ENCODE data around the gene SNX10.
A peak's percentile ranks its signal among the peaks of the same experiment; 100 is the strongest.

Gene SNX10

GRCh38 chr7:26363465-26363864 is 71.8 kb downstream of the SNX10 start:
- Mint-ChIP-seq H3K9me3 (no peaks in the 10 kb centered on the region), H3K36me3 (peaks cover 10% of the 10 kb centered on the region), H3K4me3 (no peak overlapping the region), H3K27me3 (no peaks in the 10 kb centered on the region), H3K4me1 (peaks cover 43% of the 10 kb centered on the region), H3K27ac (peak overlapping the region; percentile 32)
- no peak for ATAC-seq

DNA sequence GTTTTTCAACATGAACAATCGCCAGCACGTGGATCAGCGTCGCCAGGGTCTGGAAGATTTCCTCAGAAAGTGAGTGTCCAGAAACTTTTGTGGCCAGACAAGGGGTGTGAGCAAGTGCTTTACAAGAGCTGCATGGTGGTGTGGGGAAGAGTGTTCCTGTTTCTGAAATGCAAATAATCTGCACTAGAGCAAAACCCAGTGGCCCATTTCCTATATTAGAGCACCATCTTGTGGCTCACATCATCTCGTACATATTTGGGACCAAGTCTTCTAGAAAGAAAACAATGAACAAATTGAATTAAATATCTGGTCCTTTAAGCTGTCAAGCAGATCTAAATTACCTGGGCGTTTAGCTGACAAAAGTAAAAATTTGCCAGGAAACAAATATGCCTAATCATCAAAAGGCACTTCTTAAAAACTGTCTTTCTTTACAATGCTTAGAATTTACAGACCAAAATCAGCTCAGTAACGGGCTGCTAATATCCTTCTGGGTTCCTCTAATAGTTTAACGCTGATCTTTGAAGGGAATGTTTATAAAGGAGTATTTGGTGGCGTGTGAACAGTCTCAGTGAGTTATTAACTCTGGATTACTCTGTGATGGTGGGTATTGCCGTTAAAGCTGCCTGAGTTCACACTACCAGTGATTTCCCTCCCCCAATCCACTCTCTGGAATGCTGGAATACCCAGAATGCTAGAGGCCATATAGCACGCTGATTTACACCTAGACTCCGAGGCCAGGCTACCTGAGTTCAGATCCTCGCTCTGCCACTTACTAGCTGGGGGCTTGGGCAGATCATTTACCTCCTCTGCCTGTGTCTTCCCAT is 73.6 kb downstream of the SNX10 start:
- Mint-ChIP-seq H3K36me3 (peaks cover 14% of the 10 kb centered on the region), H3K4me3 (no peak overlapping the region), H3K9me3 (no peaks in the 10 kb centered on the region), H3K4me1 (peaks cover 29% of the 10 kb centered on the region), H3K27ac (peak overlapping the region; percentile 66), H3K27me3 (no peaks in the 10 kb centered on the region)
- ATAC-seq = peak; percentile 90

DNA sequence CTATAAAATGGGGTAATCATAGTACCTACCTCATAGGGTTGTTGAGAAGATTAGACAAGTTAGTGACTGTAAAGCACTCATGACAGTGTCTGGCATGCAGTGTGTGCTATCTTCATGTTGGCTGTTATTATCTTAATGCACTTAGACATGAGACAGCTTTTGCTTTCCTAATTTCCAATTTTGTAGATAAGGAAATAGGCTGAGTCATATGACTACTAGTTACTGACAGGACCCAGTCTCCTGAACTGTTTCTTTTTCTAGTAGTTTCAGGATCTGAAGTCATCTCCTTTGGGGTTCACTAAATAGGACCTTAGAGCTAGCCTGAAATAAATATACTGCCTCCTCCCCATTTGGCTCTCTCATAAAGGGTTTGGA is 74.2 kb downstream of the SNX10 start:
- no peaks in the 10 kb centered on the region for H3K9me3 Mint-ChIP-seq
- peaks cover 15% of the 10 kb centered on the region for H3K36me3 Mint-ChIP-seq
- no peak overlapping the region for H3K4me3 Mint-ChIP-seq
- H3K27ac Mint-ChIP-seq = no peak overlapping the region
- no peak for ATAC-seq
- H3K27me3 Mint-ChIP-seq = no peaks in the 10 kb centered on the region
- H3K4me1 Mint-ChIP-seq = peaks cover 23% of the 10 kb centered on the region

DNA sequence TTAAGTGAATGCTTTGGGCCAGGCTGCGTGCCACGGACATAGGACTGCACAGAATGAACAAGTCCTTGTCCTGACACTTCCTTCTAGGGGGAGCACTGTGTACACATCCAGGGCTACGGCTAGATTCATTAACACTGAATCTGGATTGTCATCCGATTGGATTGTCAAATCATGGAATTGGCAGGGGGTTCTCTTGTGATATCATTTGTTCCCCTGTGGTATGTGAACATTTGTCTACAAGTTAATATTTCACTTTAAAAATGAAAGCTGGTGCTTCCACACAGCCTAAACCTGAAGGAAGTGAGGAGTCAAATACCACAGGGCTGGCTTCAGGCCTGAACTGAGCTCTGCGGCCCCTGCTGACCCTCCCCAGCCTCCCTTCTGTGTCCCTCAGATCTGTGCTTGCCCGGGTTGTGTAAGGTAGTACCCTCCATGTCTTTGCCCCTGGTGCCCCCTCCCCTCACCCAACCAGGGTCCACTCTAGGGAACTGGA is 75.6 kb downstream of the SNX10 start:
- peaks cover 21% of the 10 kb centered on the region for H3K4me1 Mint-ChIP-seq
- no peak overlapping the region for H3K27ac Mint-ChIP-seq
- no peak for ATAC-seq
- H3K9me3 Mint-ChIP-seq = no peaks in the 10 kb centered on the region
- H3K4me3 Mint-ChIP-seq = no peak overlapping the region
- peaks cover 24% of the 10 kb centered on the region for H3K36me3 Mint-ChIP-seq
- no peaks in the 10 kb centered on the region for H3K27me3 Mint-ChIP-seq

DNA sequence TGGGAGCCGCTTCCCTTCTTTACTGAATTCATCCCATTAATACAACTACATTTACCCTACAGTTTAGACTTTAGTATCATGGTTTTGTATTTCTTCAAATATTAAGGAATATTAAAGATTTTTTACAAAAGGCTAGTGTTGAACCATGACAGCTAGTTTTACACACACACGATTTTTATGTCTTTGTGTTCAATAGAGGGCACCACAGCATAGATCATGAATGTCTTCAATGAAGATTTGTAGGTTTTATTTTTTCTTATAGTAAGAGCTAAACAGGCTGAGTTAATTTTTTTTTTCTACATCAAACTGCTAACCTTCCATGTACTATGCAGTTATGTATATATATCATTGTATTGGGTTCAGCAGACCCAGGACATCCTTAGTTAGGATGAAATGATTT is 76.9 kb downstream of the SNX10 start:
- no peak for ATAC-seq
- Mint-ChIP-seq H3K27me3 (no peaks in the 10 kb centered on the region), H3K36me3 (peaks cover 31% of the 10 kb centered on the region), H3K4me1 (peaks cover 14% of the 10 kb centered on the region), H3K9me3 (no peaks in the 10 kb centered on the region), H3K4me3 (no peak overlapping the region), H3K27ac (no peak overlapping the region)

DNA sequence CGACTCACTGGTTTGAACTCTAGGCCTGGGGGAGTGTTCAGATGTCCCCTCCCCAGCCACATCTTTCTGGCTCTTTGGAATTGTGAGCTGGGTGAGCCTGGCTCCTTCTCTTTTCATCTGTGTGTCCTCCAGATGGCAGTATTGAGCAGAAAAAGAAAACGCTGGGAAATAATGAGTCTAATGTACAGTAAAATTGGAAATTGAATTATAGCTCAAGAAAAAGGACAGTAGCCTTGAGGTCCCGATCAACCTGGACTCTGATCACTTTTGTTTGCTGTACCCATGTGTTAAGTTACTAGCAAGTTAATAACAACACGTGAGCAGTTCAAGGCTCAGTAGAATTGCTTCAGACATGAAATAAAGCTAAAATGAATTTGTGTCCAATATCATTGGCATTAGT is 77.9 kb downstream of the SNX10 start:
- Mint-ChIP-seq H3K36me3 (peaks cover 31% of the 10 kb centered on the region), H3K27ac (no peak overlapping the region), H3K4me1 (peaks cover 9% of the 10 kb centered on the region), H3K27me3 (no peaks in the 10 kb centered on the region), H3K4me3 (no peak overlapping the region), H3K9me3 (no peaks in the 10 kb centered on the region)
- ATAC-seq = no peak

DNA sequence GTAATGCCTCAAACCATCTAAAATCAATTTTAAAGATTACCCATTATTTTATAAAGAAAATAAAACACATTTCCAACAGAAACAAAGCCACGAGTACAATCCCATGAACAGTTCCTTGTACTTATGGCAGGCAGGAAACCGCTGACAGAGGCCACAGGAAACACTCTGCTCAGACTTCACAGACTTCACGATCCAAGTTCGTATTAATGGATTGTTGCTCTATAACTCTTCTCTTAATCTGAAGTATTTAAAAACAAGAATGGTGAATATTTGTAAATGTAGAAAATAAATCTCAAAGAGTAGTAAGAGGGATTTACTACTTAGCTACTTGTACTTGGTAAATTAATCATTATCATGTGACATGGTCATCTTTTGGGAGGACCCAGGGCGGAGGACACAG is 78.3 kb downstream of the SNX10 start:
- peaks cover 5% of the 10 kb centered on the region for H3K4me1 Mint-ChIP-seq
- no peaks in the 10 kb centered on the region for H3K9me3 Mint-ChIP-seq
- H3K36me3 Mint-ChIP-seq = peaks cover 28% of the 10 kb centered on the region
- ATAC-seq = no peak
- H3K4me3 Mint-ChIP-seq = no peak overlapping the region
- no peak overlapping the region for H3K27ac Mint-ChIP-seq
- no peaks in the 10 kb centered on the region for H3K27me3 Mint-ChIP-seq

DNA sequence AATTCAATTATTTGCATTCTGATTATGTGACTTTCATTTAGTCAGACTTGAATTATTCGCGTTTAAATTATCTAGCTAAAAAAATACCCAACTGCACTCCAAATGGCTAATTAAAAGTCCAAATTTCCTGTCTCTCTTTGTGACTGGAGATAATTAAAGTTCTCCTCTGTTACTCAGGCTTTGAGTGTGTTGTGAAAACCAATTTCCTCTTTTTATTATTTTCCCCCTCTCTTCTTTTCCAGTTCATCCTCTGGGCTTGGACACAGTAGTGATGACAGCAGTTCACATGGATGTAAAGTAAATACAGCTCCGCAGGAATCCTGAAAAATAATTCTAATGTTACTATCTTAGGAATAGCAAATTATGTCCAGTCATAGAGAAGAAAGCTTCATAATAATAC is 80.6 kb downstream of the SNX10 start:
- Mint-ChIP-seq H3K36me3 (peaks cover 25% of the 10 kb centered on the region), H3K27ac (no peak overlapping the region), H3K4me3 (no peak overlapping the region), H3K4me1 (peaks cover 12% of the 10 kb centered on the region), H3K27me3 (no peaks in the 10 kb centered on the region), H3K9me3 (no peaks in the 10 kb centered on the region)
- no peak for ATAC-seq

GRCh38 chr7:26372704-26373103 is 81.0 kb downstream of the SNX10 start:
- Mint-ChIP-seq H3K36me3 (peaks cover 22% of the 10 kb centered on the region), H3K27ac (no peak overlapping the region), H3K4me1 (peaks cover 13% of the 10 kb centered on the region), H3K4me3 (no peak overlapping the region), H3K27me3 (no peaks in the 10 kb centered on the region), H3K9me3 (no peaks in the 10 kb centered on the region)
- no peak for ATAC-seq

DNA sequence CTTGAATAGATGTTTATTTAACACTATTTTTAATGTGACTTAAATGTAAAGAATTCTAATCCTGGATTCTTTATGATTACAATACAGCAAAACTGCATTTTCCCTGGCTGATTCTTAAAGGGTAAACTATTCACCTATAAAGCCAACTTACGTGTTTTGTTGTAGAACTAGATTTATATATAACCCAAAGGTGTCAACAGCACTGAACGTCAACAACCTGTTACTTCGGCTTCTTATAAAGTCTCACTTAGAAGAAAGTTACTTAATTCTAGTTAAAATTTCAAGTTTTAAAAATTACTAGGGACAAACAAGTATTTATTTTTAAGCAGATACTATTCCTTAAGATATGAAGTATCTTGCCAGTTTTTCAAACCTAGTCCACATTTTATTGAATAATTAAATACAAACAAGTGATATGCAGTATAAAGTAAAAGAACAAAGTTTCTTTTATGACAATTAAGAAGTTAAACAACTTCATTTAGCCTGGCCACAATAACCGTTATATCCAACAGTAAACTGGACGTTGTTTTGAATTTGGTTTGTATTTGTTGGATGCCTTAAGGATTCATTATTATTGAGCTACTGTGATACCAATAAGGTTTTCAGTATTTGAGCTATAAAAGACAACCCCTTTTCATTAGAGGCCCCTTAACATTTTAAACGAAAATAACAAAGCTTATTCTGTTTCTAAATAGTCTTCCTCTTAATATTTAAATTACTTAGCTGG is 83.1 kb downstream of the SNX10 start:
- ATAC-seq = no peak
- no peaks in the 10 kb centered on the region for H3K27me3 Mint-ChIP-seq
- no peak overlapping the region for H3K4me3 Mint-ChIP-seq
- peaks cover 20% of the 10 kb centered on the region for H3K36me3 Mint-ChIP-seq
- no peaks in the 10 kb centered on the region for H3K9me3 Mint-ChIP-seq
- H3K4me1 Mint-ChIP-seq = peaks cover 13% of the 10 kb centered on the region
- H3K27ac Mint-ChIP-seq = no peak overlapping the region

GRCh38 chr7:26375726-26376174 is 84.1 kb downstream of the SNX10 start:
- Mint-ChIP-seq H3K36me3 (peaks cover 16% of the 10 kb centered on the region), H3K9me3 (no peaks in the 10 kb centered on the region), H3K27ac (no peak overlapping the region), H3K4me1 (peaks cover 13% of the 10 kb centered on the region), H3K27me3 (no peaks in the 10 kb centered on the region), H3K4me3 (peak overlapping the region; percentile 82)
- peak; percentile 45 for ATAC-seq

DNA sequence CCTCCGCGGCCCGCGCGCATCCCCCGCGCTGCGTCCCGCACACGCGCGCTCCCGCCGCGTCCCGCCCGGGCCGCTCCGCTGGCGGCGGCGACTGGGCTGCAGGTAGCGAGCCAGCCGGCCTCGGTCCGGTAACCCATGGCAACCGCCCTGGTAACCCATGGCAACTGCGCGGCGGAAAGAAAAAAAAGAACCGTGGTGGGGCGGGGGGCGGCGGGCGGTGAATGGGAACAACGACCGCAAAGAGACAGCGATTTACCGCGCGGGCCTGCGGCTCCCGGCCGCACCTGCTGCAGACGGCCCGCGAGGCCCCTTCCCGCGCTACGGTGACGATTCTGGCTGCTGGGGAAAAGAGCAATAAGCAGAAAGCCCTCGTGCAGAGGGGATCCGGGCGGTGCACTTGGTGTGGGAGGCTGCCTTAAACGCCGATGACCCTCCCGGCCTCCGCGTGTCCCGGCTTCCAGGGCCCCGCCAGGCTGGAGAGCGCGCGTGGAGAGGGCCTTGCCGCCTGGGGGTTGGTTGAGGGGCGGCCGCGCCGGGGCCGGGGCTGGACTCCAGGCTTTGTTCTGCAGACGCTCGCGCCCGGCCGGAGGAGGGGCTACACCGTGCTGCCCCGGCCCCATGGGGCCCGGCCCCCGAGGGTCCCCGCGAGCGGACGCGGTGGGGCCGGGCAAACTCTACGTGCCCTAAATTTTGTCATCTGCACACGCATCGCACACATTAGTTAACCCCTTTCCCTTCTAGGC is 84.7 kb downstream of the SNX10 start:
- Mint-ChIP-seq H3K9me3 (no peaks in the 10 kb centered on the region), H3K27ac (peak overlapping the region; percentile 67), H3K4me1 (peaks cover 13% of the 10 kb centered on the region), H3K4me3 (peak overlapping the region; percentile 89), H3K27me3 (no peaks in the 10 kb centered on the region), H3K36me3 (peaks cover 16% of the 10 kb centered on the region)
- ATAC-seq = peak; percentile 76

DNA sequence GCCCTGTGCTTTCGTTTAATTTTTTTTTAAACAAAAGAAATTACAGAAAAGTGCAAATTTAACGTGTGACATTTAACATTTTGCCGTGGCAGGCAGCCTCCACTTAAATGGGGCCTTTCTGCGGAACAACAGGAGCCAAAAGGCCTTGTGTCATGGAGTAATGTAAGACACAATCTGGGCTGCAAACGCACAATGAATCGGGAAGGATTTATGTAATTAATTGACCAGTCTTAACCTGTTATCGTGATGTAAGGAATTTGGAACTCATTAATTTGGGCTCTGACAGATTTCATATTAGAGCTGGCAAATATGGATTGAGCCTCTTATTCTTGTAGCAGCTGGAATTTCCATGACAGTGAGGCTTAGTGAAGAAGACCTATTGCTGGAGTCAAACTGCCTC is 86.4 kb downstream of the SNX10 start:
- H3K4me3 Mint-ChIP-seq = no peak overlapping the region
- no peak for ATAC-seq
- H3K36me3 Mint-ChIP-seq = no peaks in the 10 kb centered on the region
- no peak overlapping the region for H3K27ac Mint-ChIP-seq
- H3K27me3 Mint-ChIP-seq = no peaks in the 10 kb centered on the region
- no peaks in the 10 kb centered on the region for H3K9me3 Mint-ChIP-seq
- peaks cover 13% of the 10 kb centered on the region for H3K4me1 Mint-ChIP-seq

DNA sequence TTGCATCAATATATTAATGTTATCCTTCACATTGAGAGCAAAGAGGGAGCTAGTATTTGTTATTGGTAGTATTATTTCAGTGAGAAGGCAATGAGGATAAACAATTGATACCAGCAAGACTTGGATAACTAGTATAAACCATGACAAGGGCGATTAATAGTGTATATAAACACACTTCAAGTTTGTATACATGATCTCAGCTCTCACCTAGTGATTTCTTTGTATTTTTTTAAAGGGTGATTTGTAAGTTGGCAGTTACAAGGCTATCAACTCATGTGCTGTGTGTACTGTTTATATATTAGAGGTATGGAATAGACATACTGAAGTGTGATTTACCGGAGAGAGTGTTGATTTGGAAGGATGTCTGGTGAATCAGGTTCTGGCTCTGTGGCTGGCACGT is 88.0 kb downstream of the SNX10 start:
- no peaks in the 10 kb centered on the region for H3K36me3 Mint-ChIP-seq
- ATAC-seq = no peak
- H3K9me3 Mint-ChIP-seq = no peaks in the 10 kb centered on the region
- H3K27ac Mint-ChIP-seq = no peak overlapping the region
- H3K4me3 Mint-ChIP-seq = no peak overlapping the region
- H3K4me1 Mint-ChIP-seq = peaks cover 13% of the 10 kb centered on the region
- no peaks in the 10 kb centered on the region for H3K27me3 Mint-ChIP-seq

Data from stimulated activated memory B cell treated with anti-CD40 and anti-IgM and Interleukin-4, amounts not matched to agents 10 μg/mL and 1 μg/mL and 100 μg/mL, for 72 hours (primary cell).